A549 treated with AZD9567 at 1 μM for 4 hours (cell line): Measurements from ENCODE around the gene TAF15. TPM values are rescaled to one million over a fixed set of nuclear protein-coding genes. Genes with fewer than 3 reads are reported as not detected.

Experiments used
- total RNA-seq: library from RNA; stranded (reverse); fragments of 200-300 nt; extraction: Qiagen RNA extraction; gene quantifications from 5 replicates; pipeline ENCODE4 v1.2.3, GENCODE V29; 2022; ENCODE audit not compliant: insufficient read depth

TAF15 gene
- total RNA-seq = 210 to 224 TPM (median 222 TPM) in 5 replicates

GRCh38 chr17:35808962-35809854, at the start of gene TAF15:
Gene TAF15 (plus strand): TSS chr17:35809484. CDS start chr17:35809570, 86 bp downstream.

GRCh38 chr17:35760587-35760986, 48.7 kb upstream of the TAF15 start, which contains the start of gene C17orf50:
Gene C17orf50 (plus strand): TSS chr17:35760887. CDS start chr17:35760942, 55 bp downstream.

GRCh38 chr17:35795007-35795870, 14.0 kb upstream of the TAF15 start, which contains the start of gene MMP28:
Gene MMP28 (minus strand): TSS chr17:35795641. CDS start chr17:35795377, 264 bp downstream.

GRCh38 chr17:35868737-35869136, 59.5 kb downstream of the TAF15 start, which contains the start of gene HEATR9:
Gene HEATR9 (minus strand): TSS chr17:35868891. CDS start chr17:35868742, 149 bp downstream.

GRCh38 chr17:35879773-35880654, 70.7 kb downstream of the TAF15 start, which contains the start of gene CCL5:
Gene CCL5 (minus strand): TSS chr17:35880360.

Other genes with a start within 250 kb of the TAF15 start
- gene SLFN14, start 248.7 kb upstream of the TAF15 start, total RNA-seq = not detected in 5 replicates
- gene PEX12, start 230.9 kb upstream of the TAF15 start, total RNA-seq = 6.9 to 11.1 TPM (median 8.4 TPM) in 5 replicates
- 121 to 158 TPM (median 130 TPM) in 5 replicates for gene AP2B1, start 222.2 kb upstream of the TAF15 start, total RNA-seq
- gene RASL10B, start 77.8 kb upstream of the TAF15 start, total RNA-seq = 0.08 to 0.15 TPM (median 0.11 TPM) in 4 of 5 replicates, not detected in the other
- gene GAS2L2, start 56.2 kb upstream of the TAF15 start, total RNA-seq = 0.05 to 0.07 TPM (median 0.06 TPM) in 4 of 5 replicates, not detected in the other
- 0.28 to 0.37 TPM (median 0.32 TPM) in 4 of 5 replicates, not detected in the other for gene C17orf50, start 48.6 kb upstream of the TAF15 start, total RNA-seq
- 3.4 to 8.2 TPM (median 6.4 TPM) in 5 replicates for gene MMP28, start 13.8 kb upstream of the TAF15 start, total RNA-seq
- not detected in 5 replicates for gene HEATR9, start 59.4 kb downstream of the TAF15 start, total RNA-seq
- gene CCL5, start 70.9 kb downstream of the TAF15 start, total RNA-seq = 0.88 to 5.0 TPM (median 1.3 TPM) in 5 replicates
- gene RDM1, start 121.3 kb downstream of the TAF15 start, total RNA-seq = 1.9 to 4.7 TPM (median 2.9 TPM) in 5 replicates
- not detected in 5 replicates for gene LYZL6, start 134.2 kb downstream of the TAF15 start, total RNA-seq
- not detected in 5 replicates for gene CCL16, start 172.0 kb downstream of the TAF15 start, total RNA-seq
- not detected in 5 replicates for gene CCL14, start 177.2 kb downstream of the TAF15 start, total RNA-seq
- gene CCL15, start 192.1 kb downstream of the TAF15 start, total RNA-seq = 0.07 to 0.10 TPM in 2 of 5 replicates, not detected in the others
- not detected in 5 replicates for gene CCL23, start 208.5 kb downstream of the TAF15 start, total RNA-seq